Lung (tissue), 12 donors: ENCODE results near the gene POLR3E. TPM values are rescaled to one million over a fixed set of nuclear protein-coding genes. Genes with fewer than 3 reads are reported as not detected.

Experiments used
- ATAC-seq: fragments of 200-7000 bp; cut with Tn5 transposase; one replicate; pipeline ENCODE4 v1.9.1; 2020; ENCODE audit warnings: moderate number of reproducible peaks; ENCODE audit not compliant: insufficient read depth, low FRiP score
- DNase-seq, 3 donors: peaks; one replicate each; pipeline ENCODE4 v3.0.0-alpha.2; 2013 to 2017
- H3K27ac ChIP-seq, 2 donors: one replicate each; pipeline ENCODE4 v1.5.1; 2013; ENCODE audit warnings: mild to moderate bottlenecking in 2 of 2, moderate library complexity in 2 of 2, control low read depth in 1 of 2, inconsistent platforms in 1 of 2, low read depth in 1 of 2, low read length in 1 of 2
- H3K27me3 ChIP-seq, 3 donors: one replicate each; pipeline ENCODE4 v1.5.1; 2013; ENCODE audit warnings: low read length in 2 of 3; ENCODE audit not compliant: control insufficient read depth in 3 of 3, insufficient read depth in 3 of 3
- H3K36me3 ChIP-seq, 4 donors: one replicate each; pipeline ENCODE4 v1.5.1; 2013; ENCODE audit warnings: low read length in 4 of 4, mild to moderate bottlenecking in 1 of 4, moderate library complexity in 1 of 4; ENCODE audit not compliant: control insufficient read depth in 4 of 4, insufficient read depth in 4 of 4
- H3K4me1 ChIP-seq, 5 donors: one replicate each; pipeline ENCODE4 v1.5.1; 2013; ENCODE audit warnings: low read length in 5 of 5, mild to moderate bottlenecking in 2 of 5, moderate library complexity in 1 of 5; ENCODE audit not compliant: control insufficient read depth in 5 of 5, insufficient read depth in 5 of 5
- H3K4me3 ChIP-seq: one replicate; pipeline ENCODE4 v1.5.1; 2013; ENCODE audit warnings: mild to moderate bottlenecking, control low read depth, moderate library complexity
- H3K9ac ChIP-seq, 2 donors: one replicate each; pipeline ENCODE4 v1.5.1; 2013; ENCODE audit warnings: low read length in 2 of 2, control low read depth in 1 of 2; ENCODE audit not compliant: insufficient read depth in 1 of 2
- H3K9me3 ChIP-seq, 4 donors: one replicate each; pipeline ENCODE4 v1.5.1; 2013; ENCODE audit warnings: low read length in 3 of 4, mild to moderate bottlenecking in 1 of 4, moderate library complexity in 1 of 4; ENCODE audit not compliant: control insufficient read depth in 4 of 4, insufficient read depth in 3 of 4
- CTCF ChIP-seq: IDR thresholded peaks from 2 replicates; pipeline ENCODE4 v1.5.1; 2012; ENCODE audit warnings: mild to moderate bottlenecking; ENCODE audit errors: control extremely low read depth, extremely low read depth
- WGBS, 2 donors: extraction: QIAGEN DNeasy Blood & Tissue Kit; methylation state at CpG; one replicate each; pipeline ENCODE4 v1.1.7; 2013; 5-methylcytosine and 5-hydroxymethylcytosine counted together
- polyA plus RNA-seq, 2 donors: library from polyadenylated mRNA; stranded (reverse); fragments of 200-250 nt; gene quantifications; one replicate each; pipeline ENCODE4 v1.2.1, GENCODE V29; 2013
- total RNA-seq, 2 donors: library from RNA; depleted of rRNA in 1 of 2; stranded (reverse); fragments of >200 nt in 1 of 2; gene quantifications; one replicate each; pipeline ENCODE4 v1.2.1, GENCODE V29; 2014 to 2021
- donor health status: control.
- donor health status: control.
- donor health status: Bipolar disorder and iron deficiency.
- donor health status: healthy.
- donor health status: DM: yes; HTN: yes; CAD: no.

Gene POLR3E
- total and polyA plus RNA-seq, 4 donors, result 23.2 to 44.3 (median 34.0) TPM

- Histone ChIP-seq H3K9ac (no peak overlapping the region), H3K27me3 (no peaks in the 10 kb centered on the region), H3K36me3 (peaks cover 8 to 54% (median 17%) of the 10 kb centered on the region in 4 donors), H3K27ac (no peak overlapping the region), H3K4me3 (no peak overlapping the region), H3K4me1 (no peaks in the 10 kb centered on the region), H3K9me3 (no peaks in the 10 kb centered on the region)
- DNase-seq (no peak), ATAC-seq (no peak)
- no peak for TF ChIP-seq CTCF
- 92 to 93% methylated on average over 9 of the region's 9 CpGs for WGBS, 2 donors
Observed at GRCh38 chr16:22316411-22316811, 19.2 kb downstream of the POLR3E start.

DNA sequence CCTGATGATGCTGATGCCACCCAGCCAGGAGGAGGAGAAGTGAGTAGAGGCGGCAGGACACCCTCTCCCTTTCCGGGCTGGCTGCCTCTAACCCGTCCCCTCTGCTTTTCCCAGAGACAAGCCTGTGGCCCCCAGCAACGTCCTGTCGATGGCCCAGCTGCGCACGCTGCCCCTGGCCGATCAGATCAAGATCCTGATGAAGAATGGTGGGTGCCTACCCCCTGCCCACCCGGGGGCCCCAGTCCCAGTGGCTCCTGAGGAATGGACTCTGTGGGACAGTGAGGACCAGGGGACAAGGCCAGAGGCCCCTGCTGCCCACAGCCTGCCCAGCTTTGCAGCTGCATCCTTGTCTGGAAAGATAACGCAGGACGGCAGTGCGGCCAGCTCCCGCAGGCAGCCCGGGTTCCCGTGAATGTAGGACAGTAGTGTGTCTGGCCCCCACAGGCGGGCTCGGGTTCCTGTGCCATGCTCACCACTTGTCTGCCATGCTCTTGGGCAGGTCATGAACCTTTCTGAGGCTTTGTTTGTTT is 19.9 kb downstream of the POLR3E start:
- 90 to 91% methylated on average over 17 of the region's 17 CpGs for WGBS, 2 donors
- ATAC-seq (no peak), DNase-seq (no peak)
- H3K9me3 ChIP-seq, result no peaks in the 10 kb centered on the region
- H3K4me1 ChIP-seq, result no peaks in the 10 kb centered on the region
- no peak overlapping the region for H3K4me3 ChIP-seq
- peaks cover 8 to 56% (median 20%) of the 10 kb centered on the region in 4 donors for H3K36me3 ChIP-seq
- no peaks in the 10 kb centered on the region for H3K27me3 ChIP-seq
- no peak overlapping the region for H3K27ac ChIP-seq
- H3K9ac ChIP-seq, result no peak overlapping the region
- TF ChIP-seq CTCF, result no peak

- Histone ChIP-seq H3K9me3 (no peaks in the 10 kb centered on the region), H3K27ac (no peak overlapping the region), H3K4me3 (no peak overlapping the region), H3K9ac (no peak overlapping the region), H3K4me1 (no peaks in the 10 kb centered on the region), H3K36me3 (peaks cover 8 to 61% (median 21%) of the 10 kb centered on the region in 4 donors), H3K27me3 (no peaks in the 10 kb centered on the region)
- no peak for TF ChIP-seq CTCF
- ATAC-seq, result no peak
- 93 to 97% methylated on average over 6 of the region's 6 CpGs for WGBS, 2 donors
- DNase-seq, result no peak
Observed at GRCh38 chr16:22317625-22318024, 20.4 kb downstream of the POLR3E start.
